GM23338 (cell line): ENCODE data around the gene ABL1.

Experiments
- CREB1 ChIP-seq: fragments of 250-450 bp; sonication (Bioruptor Pico); IDR thresholded peaks from 2 replicates; pipeline ENCODE4 v1.5.0; 2020; ENCODE audit warnings: low read depth, mild to moderate bottlenecking, moderate library complexity
- CTCF ChIP-seq, 2 experiments: fragments of 200-600 bp in 1 of 2; sonication (generic) in 1 of 2; conservative IDR thresholded peaks; 2 replicates each; pipeline versions ENCODE4 v1.5.1 to v1.6.1; 2016 to 2017; ENCODE audit warnings: antibody characterized with exemption in 2 of 2, low read depth in 2 of 2, mild to moderate bottlenecking in 2 of 2, moderate library complexity in 1 of 2
- ETS1 ChIP-seq: IDR thresholded peaks from 2 replicates; pipeline ENCODE4 v1.6.1; 2016; ENCODE audit warnings: antibody characterized with exemption
- EZH2 ChIP-seq: fragments of 200-600 bp; sonication (generic); IDR thresholded peaks from one replicate; pipeline ENCODE4 v1.8.0; 2017; ENCODE audit warnings: antibody characterized with exemption, mild to moderate bottlenecking, low read depth; ENCODE audit not compliant: unreplicated experiment
- EZH2phosphoT487 ChIP-seq: fragments of 200-600 bp; sonication (generic); IDR thresholded peaks from one replicate; pipeline ENCODE4 v1.8.1; 2018; ENCODE audit warnings: antibody characterized with exemption; ENCODE audit not compliant: unreplicated experiment
- JUNB ChIP-seq: IDR thresholded peaks from one replicate; pipeline ENCODE4 v1.6.1; 2016; ENCODE audit warnings: antibody characterized with exemption; ENCODE audit not compliant: unreplicated experiment
- NANOG ChIP-seq: IDR thresholded peaks from 2 replicates; pipeline ENCODE4 v1.6.1; 2016; ENCODE audit warnings: antibody characterized with exemption, borderline replicate concordance
- POLR2AphosphoS5 ChIP-seq: IDR thresholded peaks from 2 replicates; pipeline ENCODE4 v1.6.1; 2016; ENCODE audit warnings: antibody characterized with exemption, low read depth
- REST ChIP-seq: IDR thresholded peaks from one replicate; pipeline ENCODE4 v1.6.1; 2018; ENCODE audit warnings: antibody characterized with exemption; ENCODE audit not compliant: unreplicated experiment
- STAT1 ChIP-seq: IDR thresholded peaks from one replicate; pipeline ENCODE4 v1.6.1; 2016; ENCODE audit warnings: antibody characterized with exemption; ENCODE audit not compliant: unreplicated experiment
- ZNF114 ChIP-seq: fragments of 250-450 bp; sonication (Bioruptor Pico); IDR thresholded peaks from 2 replicates; pipeline ENCODE4 v1.5.0; 2020; ENCODE audit warnings: mild to moderate bottlenecking, moderate library complexity
- ZNF331 ChIP-seq: fragments of 250-450 bp; sonication (Bioruptor Pico); IDR thresholded peaks from 2 replicates; pipeline ENCODE4 v1.5.0; 2020; ENCODE audit warnings: low read depth, mild to moderate bottlenecking, moderate library complexity

DNA sequence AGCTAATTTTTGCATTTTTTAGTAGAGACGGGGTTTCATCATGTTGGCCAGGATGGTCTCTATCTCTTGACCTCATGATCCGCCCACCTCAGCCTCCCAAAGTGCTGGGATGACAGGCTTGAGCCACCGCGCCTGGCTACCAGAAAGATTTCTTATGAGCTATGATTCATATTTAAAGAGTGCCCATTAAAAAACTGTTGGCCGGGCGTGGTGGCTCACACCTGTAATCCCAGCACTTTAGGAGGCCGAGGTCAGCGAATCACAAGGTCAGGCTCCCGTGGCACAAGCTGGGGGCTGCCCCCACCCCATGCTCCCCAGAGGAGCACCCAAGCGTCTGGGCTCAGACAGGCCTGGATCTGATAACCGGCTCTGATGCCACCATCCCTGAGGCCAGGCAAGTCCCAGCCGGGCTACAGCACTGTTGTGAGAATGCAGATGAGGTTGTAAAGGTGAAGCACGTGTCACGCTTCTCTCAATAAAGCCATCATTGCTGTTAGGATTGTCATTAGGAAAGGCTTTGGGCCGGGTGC is 47.7 kb downstream of the ABL1 start:
- TF ChIP-seq CTCF (conservative IDR thresholded peaks at IDR 0.05; ENCODE audit: low read depth in 2 of 2) (no peak), REST (no peak), EZH2 (no peak), POLR2AphosphoS5 (no peak), EZH2phosphoT487 (no peak), STAT1 (no peak), ETS1 (no peak), ZNF114 (no peak), CREB1 (CRISPR knock-in tag) (no peak), ZNF331 (CRISPR knock-in tag) (no peak), JUNB (no peak), NANOG (no peak)
